Adrenal gland (tissue), 12 donors: ENCODE measurements around the gene USP34. TPM values are rescaled to one million over a fixed set of nuclear protein-coding genes. Genes with fewer than 3 reads are reported as not detected.

Experiments
- DNase-seq, 7 donors: peaks; one replicate each; pipeline ENCODE4 v3.0.0-alpha.2; 2019 to 2020
- H3K27ac ChIP-seq, 5 donors: fragments of 200-600 bp; sonication (generic) in 4 of 5; 1 replicate in 3 of 5; 2 replicates in 2 of 5; pipeline versions ENCODE4 v1.5.1 to v1.8.0; 2016 to 2020; ENCODE audit warnings: mild to moderate bottlenecking in 1 of 5
- H3K27me3 ChIP-seq: fragments of 200-600 bp; 2 replicates; pipeline ENCODE4 v1.8.0; 2021
- H3K36me3 ChIP-seq, 2 donors: fragments of 200-600 bp; replicated peaks in 1 of 2; 1 replicate in 1 of 2; 2 replicates in 1 of 2; pipeline versions ENCODE4 v1.5.1 to v1.8.0; 2018 to 2022
- H3K4me1 ChIP-seq, 2 donors: fragments of 200-600 bp; replicated peaks in 1 of 2; 1 replicate in 1 of 2; 2 replicates in 1 of 2; pipeline versions ENCODE4 v1.5.1 to v1.8.0; 2018 to 2021
- H3K4me3 ChIP-seq, 4 donors: fragments of 200-600 bp; sonication (generic) in 3 of 4; one replicate each; pipeline ENCODE4 v1.5.1; 2016 to 2018
- H3K9me3 ChIP-seq, 3 donors: fragments of 200-600 bp; sonication (generic) in 1 of 3; replicated peaks in 1 of 3; 1 replicate in 2 of 3; 2 replicates in 1 of 3; pipeline versions ENCODE4 v1.5.1 to v1.8.0; 2016 to 2021
- CTCF ChIP-seq, 6 experiments: fragments of 450-650 bp in 4 of 6; fragments of 200-600 bp in 2 of 6; sonication (generic) in 1 of 6; IDR thresholded peaks; 1 replicate in 5 of 6; 2 replicates in 1 of 6; pipeline versions ENCODE4 v1.5.1 to v1.8.0; 2016 to 2021; ENCODE audit warnings: antibody characterized with exemption in 6 of 6, mild to moderate bottlenecking in 2 of 6, moderate library complexity in 1 of 6
- POLR2A ChIP-seq, 2 donors: fragments of 450-650 bp; IDR thresholded peaks; one replicate each; pipeline ENCODE4 v1.6.1; 2017; ENCODE audit warnings: antibody characterized with exemption in 2 of 2, mild to moderate bottlenecking in 2 of 2, moderate library complexity in 1 of 2
- WGBS, 4 donors: extraction: QIAGEN DNeasy Blood & Tissue Kit in 2 of 4; methylation state at CpG; one replicate each; pipeline versions ENCODE4 v1.1.5 to v1.1.7; 2013 to 2017; 5-methylcytosine and 5-hydroxymethylcytosine counted together
- intact Hi-C, 2 donors: fragments of 100-400 bp; cut with DNase I; formaldehyde crosslinking; loops; one replicate each; pipeline versions ENCODE4 v1.14.1 to v1.15.0; 2022 to 2023
- polyA plus RNA-seq, 3 donors: library from polyadenylated mRNA; stranded (reverse); fragments of 200-250 nt in 2 of 3; fragments of 350-450 nt in 1 of 3; fragmentation: Illumina TruSeq in 1 of 3; extraction: RNeasy Lipid Tissue Mini Kit (QIAGEN cat#74804) in 1 of 3; gene quantifications; one replicate each; pipeline ENCODE4 v1.2.3, GENCODE V29; 2013 to 2014
- total RNA-seq, 9 donors: library from RNA; depleted of rRNA in 4 of 9; stranded (reverse); fragments of >200 nt in 4 of 9; fragments of 120-200 nt in 1 of 9; fragmentation: NEBNext Ultra II Directional in 1 of 9; extraction: Animal tissue kit (Norgen Biotek cat#: 25700) in 1 of 9; gene quantifications; one replicate each; pipeline versions ENCODE4 v1.1.0 to v1.2.4, GENCODE V29; 2013 to 2023
- donor health status: healthy with polysubstance abuse.
- donor health status: Bipolar disorder and iron deficiency.
- donor health status: DM: yes; HTN: yes; CAD: no.
- donor health status: DM: no; HTN: no; CAD: no.
- donor health status: DM: no; HTN: no; CAD: no.
- donor health status: DM: yes; HTN: yes; CAD: no.

The USP34 gene
- total and polyA plus RNA-seq, 12 donors = 78.1 to 163 (median 99.2) TPM

GRCh38 chr2:61416871-61417645 lies 53.8 kb downstream of the USP34 start:
- WGBS, 4 donors = 90 to 96% (median 94%) methylated on average over 5 to 9 of the region's 9 CpGs

DNA sequence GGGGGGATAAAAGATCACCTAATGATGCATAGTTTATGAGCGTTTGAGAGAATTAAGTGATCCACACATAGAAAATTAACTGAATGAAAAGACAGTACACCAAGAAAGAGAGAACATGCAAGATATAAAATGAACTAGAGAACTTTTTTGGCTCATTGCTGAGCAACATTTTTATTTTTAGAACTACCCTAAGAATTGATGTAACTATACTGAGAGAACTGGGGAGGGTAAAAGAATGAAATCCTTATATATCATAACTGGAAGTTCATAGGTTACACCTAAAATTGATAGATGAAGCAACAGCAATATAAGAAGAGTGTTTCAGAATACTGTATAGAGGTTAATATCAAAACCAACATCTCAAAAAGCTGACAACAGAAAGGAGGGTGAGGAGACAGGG lies 55.6 kb downstream of the USP34 start:
- no peak for DNase-seq
- Histone ChIP-seq H3K9me3 (no peaks in the 10 kb centered on the region), H3K4me3 (no peak overlapping the region), H3K27ac (no peak overlapping the region), H3K27me3 (no peaks in the 10 kb centered on the region), H3K4me1 (peaks cover 6 to 22% of the 10 kb centered on the region in 2 donors), H3K36me3 (no peaks in the 10 kb centered on the region)
- WGBS, 4 donors = 89 to 96% (median 93%) methylated on average over 1 of the region's 1 CpG
- intact Hi-C loops = no loop called here
- TF ChIP-seq CTCF (IDR thresholded peaks at IDR 0.05) (no peak), POLR2A (IDR thresholded peaks at IDR 0.05) (no peak)

More at GRCh38 chr2:61416871-61417645, 53.8 kb downstream of the USP34 start:
- Histone ChIP-seq H3K36me3 (no peaks in the 10 kb centered on the region), H3K27me3 (no peaks in the 10 kb centered on the region), H3K4me3 (no peak overlapping the region), H3K9me3 (no peaks in the 10 kb centered on the region), H3K4me1 (peaks cover 0 to 28% of the 10 kb centered on the region in 2 donors), H3K27ac (no peak overlapping the region)
- no peak for TF ChIP-seq CTCF (IDR thresholded peaks at IDR 0.05)
- no peak for TF ChIP-seq POLR2A (IDR thresholded peaks at IDR 0.05)
- intact Hi-C loops = no loop called here
- no peak for DNase-seq

GRCh38 chr2:61414674-61415073 lies 56.2 kb downstream of the USP34 start:
- no peaks in the 10 kb centered on the region for H3K27me3 ChIP-seq
- whole genome bisulfite sequencing, 4 donors = 94 to 98% (median 96%) methylated on average over 3 of the region's 3 CpGs
- H3K9me3 ChIP-seq = no peaks in the 10 kb centered on the region
- H3K27ac ChIP-seq = no peak overlapping the region
- intact Hi-C loops = no loop called here
- no peak overlapping the region for H3K4me3 ChIP-seq
- peaks cover 6 to 20% of the 10 kb centered on the region in 2 donors for H3K4me1 ChIP-seq
- no peaks in the 10 kb centered on the region for H3K36me3 ChIP-seq
- TF ChIP-seq POLR2A (IDR thresholded peaks at IDR 0.05) (no peak), CTCF (IDR thresholded peaks at IDR 0.05) (no peak)
- no peak for DNase-seq

GRCh38 chr2:61411109-61411508 lies 59.8 kb downstream of the USP34 start:
- WGBS, 4 donors = 45 to 59% (median 57%) methylated on average over 5 of the region's 5 CpGs
- peak in 5 of 7 donors; percentile 41 to 52 (median 48) for DNase-seq
- intact Hi-C loops = no loop called here
- Histone ChIP-seq H3K27me3 (no peaks in the 10 kb centered on the region), H3K4me3 (no peak overlapping the region), H3K36me3 (no peaks in the 10 kb centered on the region), H3K4me1 (peaks cover 6 to 16% of the 10 kb centered on the region in 2 donors), H3K27ac (peak overlapping the region in 1 of 5 donors; percentile 27), H3K9me3 (no peaks in the 10 kb centered on the region)
- no peak for TF ChIP-seq CTCF (IDR thresholded peaks at IDR 0.05)
- TF ChIP-seq POLR2A (IDR thresholded peaks at IDR 0.05) = no peak
